HG03575 (cell line): ENCODE measurements around the gene IPO11.

Experiments used
- ATAC-seq: cut with Tn5 transposase; IDR thresholded peaks from one replicate; pipeline ENCODE4 v1.9.1; 2021; ENCODE audit not compliant: unreplicated experiment, insufficient number of reproducible peaks, low FRiP score; ENCODE audit errors: extremely low read depth

IPO11 gene

DNA sequence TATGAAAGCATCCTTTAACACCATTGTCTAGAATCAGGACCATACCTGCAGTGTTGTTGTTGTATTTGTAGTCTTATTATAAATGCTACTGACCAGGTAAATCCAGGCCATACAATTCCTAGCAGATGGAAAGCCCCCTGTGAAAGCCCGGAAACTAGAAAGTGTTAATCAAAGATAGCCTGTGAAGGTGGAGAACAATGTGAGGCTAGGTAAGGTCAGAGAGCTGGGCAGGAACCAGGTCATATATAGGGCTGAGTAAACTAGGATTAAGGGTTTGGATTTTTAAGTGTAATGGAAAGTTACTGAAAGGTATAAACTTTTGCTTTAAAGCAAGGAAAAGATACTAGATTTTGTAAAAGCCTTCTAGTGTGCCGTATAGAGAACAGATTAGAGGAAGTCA, 172.7 kb downstream of the IPO11 start:
- no peak for ATAC-seq

DNA sequence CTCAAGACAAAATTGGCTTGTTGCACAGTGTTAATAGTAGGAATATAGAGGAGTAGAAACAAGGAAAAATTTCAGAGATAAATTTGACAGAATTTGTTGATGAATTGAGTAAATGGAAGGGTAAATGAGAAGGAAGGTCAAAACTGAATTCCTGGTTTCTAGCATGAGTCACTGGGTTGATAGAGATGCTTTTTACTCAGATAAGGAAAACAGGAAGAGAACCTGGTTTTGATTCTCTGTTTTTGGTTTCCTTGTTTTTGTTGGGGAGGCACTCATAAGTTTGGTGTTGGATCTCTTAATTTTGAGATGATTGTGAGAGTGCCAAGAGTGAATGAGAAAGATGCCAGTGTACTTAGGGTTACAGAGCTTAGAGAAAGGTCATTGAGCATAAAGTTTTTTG, 173.2 kb downstream of the IPO11 start:
- ATAC-seq = no peak

- no peak for ATAC-seq
These were observed 175.2 kb downstream of the IPO11 start for GRCh38 chr5:62587737-62588136.

GRCh38 chr5:62588668-62589067, 176.1 kb downstream of the IPO11 start:
- ATAC-seq = no peak

GRCh38 chr5:62589504-62589903, 176.9 kb downstream of the IPO11 start:
- ATAC-seq = no peak

DNA sequence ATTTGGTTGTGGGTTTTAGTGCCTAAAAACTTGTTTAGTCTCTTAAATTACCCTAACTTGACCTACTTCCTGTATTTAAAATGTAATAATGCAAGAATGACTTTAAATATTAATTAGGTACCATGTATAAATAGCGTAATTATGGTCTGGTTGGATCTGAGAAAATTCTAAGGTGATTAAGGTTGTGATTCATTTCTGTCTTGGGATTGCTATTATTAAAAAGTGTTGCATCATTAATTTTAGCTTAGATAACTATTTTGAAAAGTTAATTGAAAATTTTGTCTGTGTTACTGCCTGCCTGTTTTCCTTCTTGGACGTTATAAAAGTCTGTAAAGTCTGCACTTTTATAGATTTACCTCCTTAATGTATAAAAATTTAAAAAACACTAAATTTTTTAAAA, 177.8 kb downstream of the IPO11 start:
- ATAC-seq = no peak

GRCh38 chr5:62592558-62592957, 180.0 kb downstream of the IPO11 start:
- no peak for ATAC-seq

DNA sequence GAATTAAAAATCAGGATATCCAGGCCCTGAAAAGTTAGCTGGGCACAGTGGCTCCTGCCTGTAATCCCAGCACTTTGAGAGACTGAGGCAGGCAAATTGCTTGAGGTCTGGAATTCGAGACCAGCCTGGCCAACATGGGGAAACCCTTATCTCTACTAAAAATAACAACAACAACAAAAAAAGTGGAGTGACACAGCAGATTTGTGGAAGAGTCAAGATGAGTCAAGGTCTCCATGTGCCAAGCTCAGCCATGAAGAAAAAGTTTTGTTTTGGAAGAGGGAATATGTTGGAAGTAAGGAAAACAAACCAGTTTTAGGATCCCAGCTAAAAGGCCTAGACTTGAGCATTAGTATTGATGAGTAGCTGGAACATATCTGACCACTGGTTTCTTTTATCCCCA, 180.8 kb downstream of the IPO11 start:
- no peak for ATAC-seq

- ATAC-seq = no peak
These were observed 181.9 kb downstream of the IPO11 start for GRCh38 chr5:62594364-62594984.

DNA sequence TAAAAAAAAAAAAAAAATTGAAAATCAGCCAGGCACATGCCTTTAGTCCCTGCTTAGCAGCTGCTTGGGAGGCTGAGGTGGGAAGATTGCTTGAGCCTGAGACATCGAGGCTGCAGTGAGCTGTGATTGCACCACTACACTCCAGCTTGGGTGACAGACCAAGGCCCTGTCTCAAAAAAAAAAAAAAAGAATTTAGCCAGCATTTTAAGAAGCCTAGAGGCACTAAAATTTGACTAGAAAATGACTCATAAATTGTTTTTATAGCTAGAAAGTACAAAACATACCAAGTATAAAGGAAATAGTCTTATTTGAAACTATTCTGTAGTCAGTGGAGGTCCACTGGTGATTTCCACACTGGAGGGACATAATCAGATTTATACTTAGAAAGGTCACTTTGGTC, 183.5 kb downstream of the IPO11 start:
- no peak for ATAC-seq

- ATAC-seq = no peak
These were observed 184.1 kb downstream of the IPO11 start for GRCh38 chr5:62596691-62597090.

GRCh38 chr5:62597314-62597713, 184.8 kb downstream of the IPO11 start:
- no peak for ATAC-seq

GRCh38 chr5:62600560-62601252, 188.1 kb downstream of the IPO11 start:
- no peak for ATAC-seq

GRCh38 chr5:62603934-62604333, 191.4 kb downstream of the IPO11 start:
- no peak for ATAC-seq

- no peak for ATAC-seq
These were observed 193.1 kb downstream of the IPO11 start for GRCh38 chr5:62605638-62606037.

GRCh38 chr5:62606878-62607277, 194.3 kb downstream of the IPO11 start:
- no peak for ATAC-seq

GRCh38 chr5:62607615-62608014, 195.1 kb downstream of the IPO11 start:
- ATAC-seq = no peak

DNA sequence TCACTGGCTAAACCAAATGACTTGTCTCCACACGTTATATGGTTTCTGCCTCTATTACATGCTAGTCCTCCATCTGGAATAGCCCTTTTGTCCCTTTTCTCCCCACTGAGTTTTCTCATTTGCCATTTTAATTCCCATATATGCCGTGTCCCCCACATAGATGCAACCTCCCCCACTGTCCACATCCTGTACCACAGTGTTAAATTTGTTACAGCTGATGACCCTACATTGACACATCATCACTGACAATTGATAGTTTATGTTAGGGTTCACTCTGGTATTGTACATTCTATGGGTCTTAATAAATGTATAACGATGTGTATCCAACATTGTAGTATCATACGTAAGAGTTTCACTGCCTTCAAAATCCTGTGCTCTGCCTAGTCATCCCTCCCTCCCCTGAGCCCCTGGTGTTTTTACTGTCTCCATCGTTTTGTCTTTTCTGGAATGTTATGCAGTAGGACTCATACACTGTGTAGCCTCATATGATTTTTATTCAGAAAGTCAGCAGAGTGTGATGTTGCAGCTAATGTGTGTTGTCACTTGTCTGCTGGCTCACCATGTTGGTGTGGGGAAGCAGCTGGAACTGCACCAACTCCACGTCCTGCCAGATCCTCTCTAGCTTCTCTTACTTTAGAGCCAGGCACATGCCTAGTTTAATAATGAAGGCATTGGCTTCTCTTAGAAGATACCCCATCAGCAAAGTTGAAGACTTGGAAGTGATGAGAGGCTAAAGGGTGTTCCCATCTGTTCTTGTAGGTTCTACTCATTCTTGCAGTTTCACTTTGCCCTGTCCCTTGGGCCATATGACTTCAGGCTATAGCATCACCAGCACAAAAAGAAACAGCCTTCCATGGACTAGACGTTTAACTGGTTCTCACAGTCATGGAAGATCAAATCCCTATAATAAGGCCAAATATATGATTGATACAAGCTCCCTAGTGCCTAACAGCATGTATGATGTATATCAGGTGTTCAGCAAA, 196.3 kb downstream of the IPO11 start:
- no peak for ATAC-seq

- no peak for ATAC-seq
These were observed 201.8 kb downstream of the IPO11 start for GRCh38 chr5:62614355-62614754.
